Pulmonary artery endothelial cell (primary cell): ENCODE measurements around the gene FASTK. TPM values are rescaled to one million over a fixed set of nuclear protein-coding genes. Genes with fewer than 3 reads are reported as not detected.

Experiments used
- DNase-seq: peaks from one replicate; pipeline ENCODE4 v3.0.0-alpha.2; 2011; ENCODE audit warnings: low read depth, low spot score
- total RNA-seq: library from RNA; depleted of rRNA; stranded (reverse); fragments of >200 nt; gene quantifications from 2 replicates; pipeline ENCODE4 v1.2.3, GENCODE V29; 2014

Gene FASTK
- total RNA-seq, 1 donor from 2014 or later = 75.0 TPM

DNA sequence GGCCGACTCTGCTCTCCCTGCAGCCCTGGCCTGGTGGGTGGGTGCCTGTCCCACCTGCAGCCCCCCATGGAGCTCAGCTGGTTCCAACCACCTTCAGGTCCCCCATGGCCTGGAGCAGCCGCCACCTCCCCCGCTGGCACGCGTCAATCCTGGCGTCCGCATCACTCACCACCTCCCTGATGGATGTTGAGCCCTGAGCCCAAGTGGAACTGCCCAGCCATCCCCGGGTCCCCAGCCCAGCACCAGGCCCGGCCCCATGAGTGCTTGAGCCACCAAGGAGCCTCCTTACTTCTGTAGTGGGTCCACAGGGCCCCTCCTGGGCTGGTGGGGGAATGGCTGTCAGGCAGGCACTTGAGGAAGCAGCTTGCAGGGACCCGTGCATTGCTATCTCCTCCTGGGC lies 20.3 kb upstream of the FASTK start:
- no peak for DNase-seq

DNA sequence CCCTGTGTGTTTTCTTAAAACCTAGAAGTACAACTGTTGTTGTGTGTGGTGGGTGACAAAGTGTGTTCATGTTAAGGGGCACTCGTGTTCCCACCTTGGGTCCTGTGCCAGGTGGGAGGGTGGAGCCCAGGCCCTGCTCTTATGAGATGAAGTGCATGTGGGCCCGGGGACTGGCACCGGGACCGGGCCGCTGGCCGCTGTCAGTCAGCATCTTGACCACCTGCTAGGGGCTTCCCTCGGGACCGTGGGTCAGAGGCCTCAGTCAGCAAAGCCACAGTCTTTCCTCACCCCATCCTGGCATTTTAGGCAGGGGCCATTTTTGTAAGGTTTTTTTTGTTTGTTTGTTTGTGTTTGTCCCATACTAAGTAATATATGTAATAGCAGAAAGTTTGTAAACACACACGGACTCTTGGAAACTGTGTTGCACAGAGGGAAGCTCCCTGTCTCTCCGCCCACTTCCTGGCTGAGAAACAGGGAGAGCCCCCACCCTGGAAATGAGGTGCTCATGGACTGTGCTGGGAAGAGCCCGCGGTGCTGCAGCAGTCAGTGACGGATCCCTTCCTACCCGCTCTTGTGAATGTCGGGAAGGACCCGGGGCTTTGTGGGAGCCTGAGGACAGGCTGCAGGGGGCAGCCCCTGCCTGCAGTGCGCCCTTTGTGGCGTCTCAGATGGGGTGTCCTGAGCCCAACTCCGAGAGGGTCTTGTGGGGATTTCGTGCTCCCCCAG lies 19.0 kb upstream of the FASTK start:
- DNase-seq = no peak

DNA sequence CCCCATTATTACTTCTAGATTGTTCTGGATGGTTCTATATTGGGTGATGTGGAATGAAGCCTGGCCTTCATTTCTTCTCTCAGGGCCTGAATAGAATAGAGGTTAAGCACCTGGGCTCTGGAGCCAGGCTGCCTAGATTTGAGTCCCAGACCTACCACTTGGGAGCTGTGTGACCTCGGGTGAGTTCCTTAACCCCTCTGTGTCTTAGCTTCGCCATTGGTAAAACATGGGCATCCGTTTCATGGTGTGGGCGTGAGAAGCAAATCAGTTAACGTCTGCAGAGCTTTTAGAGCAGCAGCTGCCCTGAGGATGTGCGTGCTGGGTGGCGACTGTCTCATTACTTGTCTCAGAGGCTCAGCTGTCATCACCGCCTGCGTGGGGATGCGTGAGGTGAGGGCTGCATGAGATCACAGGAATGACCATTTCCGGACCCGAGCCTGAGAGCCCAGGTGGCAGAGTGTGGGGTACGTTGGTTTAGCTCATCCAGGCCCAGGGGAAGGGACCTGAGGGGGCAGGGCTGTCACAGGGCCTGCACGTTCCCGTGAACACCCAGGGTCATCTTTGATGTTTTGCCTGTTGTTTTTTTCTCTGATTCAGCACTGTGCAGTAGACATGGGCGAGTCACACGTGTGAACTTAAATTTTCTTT lies 15.3 kb upstream of the FASTK start:
- DNase-seq = no peak

DNA sequence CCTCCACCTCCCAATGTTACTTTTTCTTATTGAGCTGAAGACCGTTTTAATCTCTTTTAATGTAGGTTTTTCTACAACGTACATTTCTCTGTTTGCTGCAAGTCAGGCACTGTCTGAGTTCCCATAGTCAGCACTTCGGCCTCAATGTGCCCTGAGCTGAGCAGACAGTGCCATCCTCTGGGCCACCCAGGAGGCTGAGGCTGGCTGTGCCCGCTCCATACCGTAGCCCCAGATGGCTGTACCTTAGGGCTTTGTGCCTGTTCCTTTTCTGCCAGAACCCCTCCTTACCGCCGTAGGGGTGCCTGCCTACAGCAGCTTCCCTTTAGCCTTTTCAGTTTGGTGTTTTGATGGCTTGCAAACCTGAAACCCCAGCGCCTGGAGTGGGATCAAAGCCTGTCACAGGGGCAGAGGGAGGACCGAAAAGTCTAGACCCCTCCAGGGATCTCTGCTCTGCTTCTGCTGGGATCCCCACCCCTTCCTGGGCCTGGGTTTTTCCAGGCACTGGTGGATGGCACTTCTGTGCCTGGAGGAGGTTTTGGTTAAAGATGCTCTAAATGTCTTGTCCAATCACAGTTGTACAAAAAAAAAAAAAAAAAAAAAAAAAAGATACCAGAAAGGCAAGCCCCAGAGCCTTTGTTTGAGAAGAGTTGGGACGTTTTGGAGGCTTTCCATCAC lies 14.7 kb upstream of the FASTK start:
- no peak for DNase-seq

DNA sequence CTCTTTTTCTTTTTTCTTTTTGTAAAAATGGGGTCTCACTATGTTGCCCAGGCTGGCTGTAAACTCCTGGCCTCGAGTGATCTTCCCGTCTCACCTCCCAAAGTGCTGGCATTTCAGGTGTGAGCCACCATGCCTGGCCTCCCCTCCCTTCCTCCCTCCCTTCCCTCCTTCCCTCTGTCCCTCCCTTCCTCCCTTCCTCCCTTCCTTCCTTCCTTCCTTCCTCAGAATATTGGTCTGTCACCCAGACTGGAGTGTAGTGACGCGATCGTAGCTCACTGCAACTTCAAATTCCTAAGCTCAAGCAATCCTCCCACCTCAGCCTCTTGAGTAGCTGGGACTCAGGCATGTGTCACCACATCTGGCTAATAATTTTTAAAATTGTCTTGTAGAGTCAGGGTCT lies 14.1 kb upstream of the FASTK start:
- no peak for DNase-seq

DNA sequence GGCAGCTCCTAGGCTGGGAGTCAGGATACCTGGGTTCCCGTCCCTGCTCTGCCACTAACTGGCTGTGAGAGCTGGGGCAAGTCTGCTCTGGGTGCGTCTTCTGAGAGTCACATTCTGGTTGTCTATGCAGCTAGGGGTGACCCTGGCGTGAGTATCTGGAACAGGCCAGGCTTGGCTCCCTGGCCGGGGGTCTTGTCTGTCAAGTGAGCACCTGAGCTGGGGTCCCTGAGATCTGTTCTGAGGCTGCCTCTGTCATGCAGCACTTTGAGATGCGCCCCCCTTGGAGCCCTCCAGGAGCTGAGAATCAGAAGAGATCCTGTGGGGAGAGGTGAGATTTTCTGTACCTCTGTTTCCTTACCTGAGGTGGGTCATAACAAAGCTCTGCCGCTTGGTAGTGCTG lies 13.1 kb upstream of the FASTK start:
- no peak for DNase-seq

DNA sequence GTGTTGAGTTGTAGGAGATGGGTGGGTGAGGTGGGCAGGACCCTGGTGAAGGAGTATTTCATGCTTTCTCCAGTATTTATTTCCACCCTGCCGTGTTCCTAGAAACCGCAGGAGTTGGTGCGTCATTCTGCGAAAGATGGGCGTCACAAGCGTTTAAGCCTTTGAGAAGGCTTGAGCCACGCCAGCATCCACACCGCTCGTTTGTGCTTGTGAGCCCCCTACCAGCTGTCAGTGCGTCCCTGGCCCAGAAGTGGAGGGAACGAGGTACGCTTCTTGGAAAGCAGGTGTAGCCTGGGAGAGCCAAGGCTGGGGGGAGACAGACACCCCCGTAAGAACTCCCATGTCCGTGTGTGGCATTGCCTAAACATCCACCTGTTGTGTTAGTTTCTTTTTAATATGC lies 11.4 kb upstream of the FASTK start:
- DNase-seq = no peak

DNA sequence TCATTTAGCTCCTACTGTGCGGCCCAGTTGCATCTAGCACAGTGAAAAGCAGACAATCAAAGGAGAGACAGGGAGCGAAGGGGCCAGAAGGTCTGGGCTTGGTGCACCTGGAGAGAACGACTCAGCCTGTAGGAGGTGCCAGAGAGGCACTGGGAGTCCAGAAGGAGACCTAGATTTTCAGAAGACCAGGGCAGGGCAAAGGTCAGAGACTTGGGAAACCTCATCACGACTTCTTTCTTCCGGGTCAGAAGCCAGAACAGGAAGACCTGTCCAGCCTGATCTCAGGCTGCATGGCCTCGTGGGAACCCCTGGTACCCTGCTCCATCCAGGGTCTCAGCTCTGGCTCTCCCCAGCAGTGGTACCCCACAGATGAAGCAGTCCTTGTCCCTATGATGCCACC lies 10.8 kb upstream of the FASTK start:
- no peak for DNase-seq

DNA sequence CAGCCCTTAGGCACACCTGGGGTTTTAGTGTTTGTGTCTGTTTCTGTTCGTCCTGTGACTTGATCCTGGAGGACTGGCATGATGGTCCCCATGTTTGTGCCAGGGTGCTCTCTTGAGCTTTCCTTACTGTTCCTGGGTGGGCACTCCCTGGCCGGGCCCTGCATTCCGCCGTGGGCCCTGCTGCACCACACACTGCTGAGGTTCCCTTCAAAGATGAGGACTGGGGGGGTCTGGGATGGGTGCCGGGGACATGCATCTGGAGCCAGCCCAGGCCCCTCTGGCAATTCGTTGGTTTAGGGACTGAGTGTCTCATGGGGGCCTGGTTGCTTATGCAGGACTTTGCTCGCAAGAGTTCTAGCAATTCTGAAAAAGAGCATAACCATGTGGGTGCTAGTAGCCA lies 10.4 kb upstream of the FASTK start:
- no peak for DNase-seq

DNA sequence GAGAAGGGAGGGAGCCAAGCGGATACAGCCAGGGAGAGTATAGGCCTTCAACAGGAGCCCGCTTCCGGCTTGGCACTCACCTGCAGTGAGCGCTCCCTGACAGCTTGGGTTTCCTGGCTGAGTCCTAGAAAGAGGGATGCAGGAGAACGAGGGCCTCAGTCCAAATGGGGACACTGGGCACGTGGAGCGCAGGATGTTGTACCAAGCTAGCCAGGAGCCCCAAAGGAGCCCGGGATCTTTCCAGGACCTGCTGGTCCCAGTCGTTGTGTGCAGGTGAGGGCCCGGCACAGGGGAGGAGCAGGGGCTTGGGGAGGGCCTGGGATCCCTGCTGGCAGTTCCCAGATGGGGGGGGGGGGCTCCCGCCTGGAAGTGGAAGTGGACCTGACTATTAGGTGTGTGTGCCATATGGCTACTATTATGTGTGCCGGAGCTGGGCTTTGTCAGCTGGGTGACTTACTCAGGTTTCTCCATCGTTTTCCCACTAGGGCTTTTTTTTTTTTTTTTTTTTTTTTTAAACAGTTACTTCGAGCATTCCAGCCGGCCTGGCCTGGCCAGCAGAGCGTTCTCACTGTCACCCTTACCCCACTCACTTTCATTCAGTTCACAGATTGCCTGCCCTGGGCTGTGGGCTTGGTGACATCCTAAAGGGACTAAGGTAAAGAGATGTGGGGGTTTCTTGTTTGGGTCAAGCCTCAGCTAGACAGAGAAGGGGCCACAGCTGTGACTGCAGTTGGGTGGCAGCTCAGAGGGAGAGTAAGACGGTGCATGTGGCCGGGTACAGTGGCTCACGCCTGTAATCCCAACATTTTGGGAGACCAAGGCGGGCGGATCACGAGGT lies 9.5 kb upstream of the FASTK start:
- no peak for DNase-seq

DNA sequence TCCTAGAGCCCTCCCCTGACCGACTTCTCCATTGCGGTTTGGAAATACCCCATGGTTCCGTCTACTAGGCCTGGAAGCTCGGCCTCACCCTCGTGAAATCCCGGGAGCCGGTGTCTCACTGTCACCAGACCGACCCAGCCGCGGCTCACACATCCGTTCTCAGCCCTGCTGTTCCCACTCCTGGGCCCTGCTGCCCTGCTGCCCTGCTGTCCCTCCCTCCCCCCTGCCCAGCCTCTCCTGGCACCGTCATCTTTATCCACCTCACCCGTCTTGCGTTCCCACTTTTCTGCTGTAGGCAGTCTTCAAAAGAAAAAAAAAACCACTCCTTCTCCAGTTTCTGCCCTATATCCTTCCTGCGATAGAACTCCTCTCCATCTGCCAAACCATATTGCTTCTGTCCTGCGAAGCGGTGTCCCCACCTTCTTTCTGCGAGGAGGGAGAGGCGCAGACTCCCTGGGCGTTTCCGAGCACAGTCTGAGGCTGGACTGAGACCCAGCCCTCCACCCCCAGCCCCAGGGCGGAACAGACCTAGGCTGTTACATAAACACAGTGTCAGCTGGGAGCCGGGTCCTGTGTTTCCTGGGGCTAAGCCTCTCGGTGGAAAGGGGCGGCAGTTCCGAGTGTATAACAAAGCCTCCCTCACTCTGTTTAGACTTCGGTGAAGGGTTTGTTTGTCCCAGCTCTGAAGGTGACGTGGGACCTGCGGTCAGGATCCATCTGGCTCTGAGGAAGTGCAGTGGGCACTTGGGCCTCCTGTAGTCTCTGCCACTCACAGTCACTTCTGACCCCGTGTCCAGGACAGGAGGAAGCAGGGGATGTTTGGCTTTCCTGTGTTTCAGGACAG lies 8.5 kb upstream of the FASTK start:
- DNase-seq = peak; percentile 91

DNA sequence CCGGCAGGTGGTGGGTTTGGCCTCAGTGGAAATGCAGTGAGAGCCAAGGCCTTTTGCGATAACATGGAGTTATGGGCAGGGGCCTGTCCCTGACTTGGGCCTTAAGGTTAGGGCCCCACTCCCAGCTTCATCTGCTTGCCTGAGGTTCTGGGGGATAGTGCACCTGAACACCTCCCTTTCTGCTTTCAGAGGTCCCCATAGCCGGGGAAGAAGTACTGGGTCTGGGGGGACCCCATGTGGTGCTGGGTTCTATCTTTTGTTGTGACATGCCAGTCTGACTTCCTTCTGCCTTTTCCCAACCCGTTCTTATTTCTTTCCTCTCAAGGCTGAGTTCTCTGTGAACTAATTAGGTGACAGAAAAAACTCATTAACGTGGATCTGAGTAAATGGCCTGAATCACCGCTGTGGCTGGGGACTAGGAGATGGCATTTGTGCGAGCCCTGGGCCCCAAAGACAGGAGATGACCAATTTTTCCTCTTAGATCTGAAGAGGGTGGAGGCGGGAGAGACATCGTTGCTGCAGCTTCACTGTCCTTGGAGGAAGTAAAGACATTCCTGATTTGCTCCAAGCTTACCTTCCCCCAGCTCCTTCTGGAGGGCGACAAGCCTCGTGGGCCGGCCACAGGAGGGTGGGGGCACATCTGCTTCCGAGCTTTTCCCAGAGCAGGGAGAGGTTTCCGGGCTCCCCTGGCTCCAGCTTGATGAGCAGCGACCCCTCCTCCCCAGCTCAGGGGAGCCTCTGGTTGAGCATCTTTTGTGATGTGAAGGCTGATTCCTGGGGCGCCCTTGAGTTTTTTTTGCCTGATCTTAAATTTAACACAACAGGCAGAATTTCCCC lies 7.6 kb upstream of the FASTK start:
- DNase-seq = no peak

DNA sequence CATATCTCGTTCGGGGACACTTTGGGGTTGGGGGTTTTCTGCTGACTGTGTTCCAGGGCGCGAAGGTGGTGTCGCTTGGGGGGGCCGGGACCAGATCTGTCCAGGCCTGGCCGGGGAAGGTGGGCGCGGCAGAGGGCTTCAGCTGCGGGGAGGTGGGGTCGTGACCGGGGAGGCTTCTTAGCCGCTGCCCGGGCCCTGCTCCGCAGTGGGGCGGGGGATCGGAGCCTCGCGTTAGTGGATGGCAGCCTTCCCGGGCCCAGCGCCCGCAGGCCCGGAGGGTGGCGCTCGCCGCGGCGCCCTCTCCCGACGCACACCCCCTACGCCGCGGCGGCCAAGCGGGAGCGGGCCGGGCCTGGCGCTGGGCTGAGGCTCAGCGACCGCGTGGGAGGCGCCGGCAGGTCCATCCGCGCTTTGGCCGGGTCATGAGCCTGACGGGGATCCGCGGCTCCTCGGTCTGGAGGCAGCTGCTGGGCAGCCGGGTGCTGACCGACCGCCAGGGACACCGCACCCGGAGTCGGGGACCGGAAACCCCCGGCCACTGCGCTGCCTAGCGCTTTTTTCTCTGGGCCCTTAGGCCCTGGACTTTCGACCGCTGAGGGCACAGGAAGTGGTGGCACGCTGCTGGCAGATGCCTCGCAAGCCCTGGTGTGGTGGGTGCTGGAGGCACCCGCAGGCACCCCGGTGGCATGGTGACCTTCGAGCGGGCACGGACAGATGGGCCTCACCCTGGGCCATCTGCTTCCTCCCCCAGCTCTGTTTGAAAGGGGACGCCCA lies 6.8 kb upstream of the FASTK start:
- DNase-seq = no peak

DNA sequence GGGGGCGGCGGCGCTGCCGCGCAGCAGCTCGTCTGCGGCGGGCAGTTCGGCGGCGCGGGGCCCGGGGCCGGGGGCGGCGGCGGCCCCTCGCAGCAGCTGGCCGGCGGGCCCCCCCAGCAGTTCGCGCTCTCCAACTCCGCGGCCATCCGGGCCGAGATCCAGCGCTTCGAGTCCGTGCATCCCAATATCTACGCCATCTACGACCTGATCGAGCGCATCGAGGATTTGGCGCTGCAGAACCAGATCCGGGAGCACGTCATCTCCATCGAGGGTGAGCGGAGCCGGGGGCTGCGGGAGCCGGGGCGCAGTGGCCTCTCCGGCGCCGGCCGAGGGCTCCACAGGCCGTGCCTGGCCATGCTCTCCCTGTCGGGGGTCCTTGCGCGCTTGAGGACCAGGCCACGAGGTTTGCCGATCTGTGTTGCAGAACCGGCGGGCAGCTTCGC lies 6.2 kb upstream of the FASTK start:
- DNase-seq = no peak

DNA sequence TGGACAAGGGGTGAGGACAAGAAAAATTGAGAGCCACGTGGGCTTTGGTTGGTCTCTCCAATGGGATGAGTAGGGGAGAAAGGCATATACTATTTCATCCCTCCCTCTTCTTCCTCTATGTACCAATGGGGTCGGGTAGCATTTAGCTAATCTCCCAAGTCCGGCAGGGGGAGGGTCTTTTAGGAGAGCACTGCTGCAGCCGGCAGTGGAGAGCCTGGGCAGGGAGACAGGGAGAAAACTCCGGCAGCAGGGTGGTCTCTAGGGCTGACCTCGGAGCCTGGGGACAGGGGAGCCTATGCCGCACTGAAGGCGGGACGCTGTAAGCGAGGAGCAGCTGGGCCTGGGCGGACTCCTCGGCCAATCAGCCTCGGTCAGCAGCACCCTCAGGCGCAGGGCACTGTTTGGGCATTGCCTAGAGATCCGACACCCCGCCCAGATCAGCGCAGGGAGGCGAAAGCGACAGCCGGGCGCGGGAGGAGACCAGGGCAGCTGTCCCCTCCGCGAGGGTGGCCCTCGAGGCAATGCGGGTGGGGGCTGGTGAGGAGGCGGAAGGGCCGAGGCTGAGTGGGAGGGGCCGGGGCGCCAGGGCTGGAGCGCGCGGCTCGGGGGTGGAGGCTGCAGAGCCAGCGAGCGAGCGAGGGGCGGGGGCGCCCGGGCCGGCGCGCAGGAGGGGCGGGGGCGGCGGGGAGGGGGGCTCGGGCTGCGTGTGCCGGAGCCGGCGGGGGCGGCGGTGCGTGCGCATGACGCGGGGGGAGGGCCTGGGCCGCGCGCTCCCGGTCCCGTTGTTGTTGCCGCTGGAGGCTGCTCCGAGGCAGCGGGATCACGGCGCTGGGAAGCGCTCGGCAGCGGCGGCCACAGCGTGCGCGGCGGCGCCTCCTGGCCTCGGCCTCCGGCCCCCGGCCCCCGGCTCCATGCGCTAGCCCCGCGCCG lies 5.3 kb upstream of the FASTK start, which contains the start of gene AGAP3:
Gene AGAP3 (plus strand): TSS at position 785 of the 930 bp plus-strand sequence. CDS start 267 bp downstream, outside the sequence.
- no peak for DNase-seq

DNA sequence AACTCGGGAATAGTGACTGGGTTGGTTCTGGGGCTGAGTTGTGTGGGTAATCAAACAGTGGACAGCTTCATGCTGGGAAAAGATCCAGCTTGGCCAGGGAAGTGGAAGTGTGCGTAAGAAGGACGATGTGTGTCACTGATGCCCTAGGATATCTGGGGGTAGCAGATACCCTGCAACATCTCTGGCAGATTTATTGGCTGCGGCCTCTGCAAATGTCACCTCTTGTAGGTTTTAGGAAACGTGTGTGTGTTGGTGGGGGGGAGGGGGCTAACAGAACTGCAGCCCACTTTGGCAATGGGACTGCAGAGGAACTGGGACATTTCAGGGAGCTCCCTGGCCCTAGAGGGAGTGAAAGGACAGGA lies 4.7 kb upstream of the FASTK start:
- no peak for DNase-seq

DNA sequence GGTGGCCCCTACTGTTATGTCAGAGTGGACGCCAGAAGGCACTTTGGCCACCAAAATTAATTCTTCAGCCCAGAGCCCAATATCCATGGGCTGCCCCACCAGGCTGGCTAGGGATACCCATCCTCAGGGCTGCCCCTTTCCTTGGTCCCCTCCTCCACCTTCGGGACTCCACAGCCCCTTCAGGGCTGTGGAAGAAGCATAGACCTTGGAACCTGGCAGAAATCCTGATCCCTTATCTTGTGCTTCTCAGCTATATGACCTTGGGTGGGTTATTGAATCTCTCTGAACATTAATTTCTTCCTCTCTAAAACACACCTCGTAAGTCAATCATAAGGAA lies 3.2 kb upstream of the FASTK start:
- no peak for DNase-seq
